SK-N-SH (cell line): ENCODE data around the gene CADPS2. TPM values are rescaled to one million over a fixed set of nuclear protein-coding genes. Genes with fewer than 3 reads are reported as not detected.

ENCODE experiments used
- CTCF ChIA-PET: fragments of 300-600, 350-600 bp; formaldehyde crosslinking; extraction: SDS; loops from one replicate; lab custom pipeline; 2021; lab: Yijun Ruan, JAX
- POLR2A ChIA-PET: fragments of 350-600 bp; sonication (Branson Sonifier 250); formaldehyde crosslinking; extraction: SDS; loops from one replicate; lab custom pipeline; 2020; ENCODE audit warnings: antibody characterized with exemption, inconsistent platforms; lab: Yijun Ruan, JAX
- DNase-seq: peaks from one replicate; pipeline ENCODE4 v3.0.0; 2012
- H2AFZ ChIP-seq: fragments of 200-600 bp; sonication (generic); 2 replicates; pipeline ENCODE4 v1.8.1; 2016; ENCODE audit warnings: antibody characterized with exemption, mild to moderate bottlenecking, low read depth
- H3F3A ChIP-seq: fragments of 200-600 bp; sonication (generic); replicated peaks from 2 replicates; pipeline ENCODE3; 2016; ENCODE audit warnings: antibody characterized with exemption, mild to moderate bottlenecking; ENCODE audit not compliant: insufficient read depth
- H3K27ac ChIP-seq, 2 experiments: fragments of 200-500 bp in 1 of 2; fragments of 200-600 bp in 1 of 2; sonication (Bioruptor generic) in 1 of 2; sonication (generic), shearing (Covaris generic) in 1 of 2; 2 replicates each; pipeline versions ENCODE4 v1.5.1 to v1.6.1; 2014 to 2016; ENCODE audit warnings: low read depth in 2 of 2, inconsistent platforms in 1 of 2, low read length in 1 of 2, mild to moderate bottlenecking in 1 of 2, mixed read lengths in 1 of 2
- H3K27me3 ChIP-seq: fragments of 200-600 bp; sonication (generic), shearing (Covaris generic); 2 replicates; pipeline ENCODE4 v1.6.1; 2016; ENCODE audit warnings: mixed run types; ENCODE audit not compliant: insufficient read depth
- H3K36me3 ChIP-seq, 2 experiments: fragments of 200-500 bp in 1 of 2; fragments of 200-600 bp in 1 of 2; sonication (Bioruptor generic) in 1 of 2; sonication (generic) in 1 of 2; replicated peaks in 1 of 2; 2 replicates each; pipeline versions ENCODE3 to v1.5.1; 2014 to 2016; ENCODE audit warnings: low read length in 1 of 2, mild to moderate bottlenecking in 1 of 2; ENCODE audit not compliant: insufficient read depth in 2 of 2, control insufficient read depth in 1 of 2
- H3K4me1 ChIP-seq, 2 experiments: fragments of 200-500 bp in 1 of 2; fragments of 200-600 bp in 1 of 2; sonication (Bioruptor generic) in 1 of 2; sonication (generic), shearing (Covaris generic) in 1 of 2; 2 replicates each; pipeline versions ENCODE4 v1.5.1 to v1.6.1; 2014 to 2016; ENCODE audit warnings: low read depth in 1 of 2, low read length in 1 of 2, mixed run types in 1 of 2; ENCODE audit not compliant: insufficient read depth in 2 of 2, control insufficient read depth in 1 of 2
- H3K4me2 ChIP-seq: fragments of 200-600 bp; sonication (generic), shearing (Covaris generic); 2 replicates; pipeline ENCODE4 v1.6.1; 2017; ENCODE audit warnings: mixed run types
- H3K4me3 ChIP-seq, 2 experiments: fragments of 200-500 bp in 1 of 2; fragments of 200-600 bp in 1 of 2; sonication (Bioruptor generic) in 1 of 2; sonication (generic), shearing (Covaris generic) in 1 of 2; 2 replicates each; pipeline versions ENCODE4 v1.5.1 to v1.8.1; 2014 to 2016; ENCODE audit warnings: low read depth in 2 of 2, inconsistent platforms in 1 of 2, low read length in 1 of 2, mild to moderate bottlenecking in 1 of 2, mixed read lengths in 1 of 2, moderate library complexity in 1 of 2
- H3K79me2 ChIP-seq: fragments of 200-600 bp; sonication (generic); 2 replicates; pipeline ENCODE4 v1.8.1; 2017; ENCODE audit warnings: mild to moderate bottlenecking; ENCODE audit not compliant: insufficient read depth
- H3K9ac ChIP-seq: fragments of 200-600 bp; sonication (generic); 2 replicates; pipeline ENCODE4 v1.6.1; 2017; ENCODE audit warnings: mixed run types
- H3K9me2 ChIP-seq: fragments of 200-600 bp; sonication (generic); 2 replicates; pipeline ENCODE4 v1.6.1; 2017; ENCODE audit warnings: mixed run types
- H3K9me3 ChIP-seq: fragments of 200-600 bp; sonication (generic); 2 replicates; pipeline ENCODE4 v1.6.1; 2017; ENCODE audit warnings: mixed run types, mild to moderate bottlenecking, moderate library complexity
- H4K20me1 ChIP-seq: fragments of 200-600 bp; sonication (generic); 2 replicates; pipeline ENCODE4 v1.6.1; 2017; ENCODE audit warnings: mild to moderate bottlenecking, mixed run types; ENCODE audit not compliant: insufficient read depth
- CHD2 ChIP-seq: fragments of 150-350 bp; IDR thresholded peaks from 2 replicates; pipeline ENCODE4 v1.6.1; 2018; ENCODE audit warnings: low read length; ENCODE audit not compliant: partially characterized antibody
- ELF1 ChIP-seq: IDR thresholded peaks from 2 replicates; pipeline ENCODE4 v1.4.0; 2012
- EZH2phosphoT487 ChIP-seq: fragments of 200-600 bp; sonication (generic); IDR thresholded peaks from 2 replicates; pipeline ENCODE4 v1.6.1; 2017; ENCODE audit warnings: low read depth, mixed run types, mild to moderate bottlenecking, antibody characterized with exemption, moderate library complexity, borderline replicate concordance
- FOXJ3 ChIP-seq: sonication (generic); formaldehyde crosslinking; IDR thresholded peaks from 2 replicates; pipeline ENCODE4 v1.5.1; 2020; ENCODE audit warnings: mild to moderate bottlenecking, missing genetic modification reagents
- FOXM1 ChIP-seq: IDR thresholded peaks from 2 replicates; pipeline ENCODE4 v1.4.0; 2012; ENCODE audit warnings: low read depth, mild to moderate bottlenecking
- GATA2 ChIP-seq: sonication (generic); formaldehyde crosslinking; IDR thresholded peaks from 2 replicates; pipeline ENCODE4 v1.5.0; 2020; ENCODE audit warnings: mild to moderate bottlenecking, missing genetic modification reagents
- IRF3 ChIP-seq: fragments of 150-350 bp; IDR thresholded peaks from 2 replicates; pipeline ENCODE4 v1.6.1; 2016; ENCODE audit warnings: mild to moderate bottlenecking, low read depth, low read length
- JUND ChIP-seq: IDR thresholded peaks from 2 replicates; pipeline ENCODE4 v1.4.0; 2012
- MEF2A ChIP-seq: IDR thresholded peaks from 2 replicates; pipeline ENCODE4 v1.4.0; 2012; ENCODE audit warnings: low read depth, borderline replicate concordance
- NRF1 ChIP-seq: IDR thresholded peaks from 2 replicates; pipeline ENCODE4 v1.6.1; 2012; ENCODE audit warnings: low read depth, mild to moderate bottlenecking, low read length
- POLR2AphosphoS5 ChIP-seq: IDR thresholded peaks from 2 replicates; pipeline ENCODE4 v1.6.1; 2012; ENCODE audit warnings: low read depth, low read length
- RAD21 ChIP-seq: IDR thresholded peaks from 2 replicates; pipeline ENCODE4 v1.6.1; 2012; ENCODE audit warnings: mild to moderate bottlenecking, low read length
- RCOR1 ChIP-seq: fragments of 150-350 bp; IDR thresholded peaks from 2 replicates; pipeline ENCODE4 v1.6.1; 2017; ENCODE audit warnings: antibody characterized with exemption, low read length
- RXRA ChIP-seq: IDR thresholded peaks from 2 replicates; pipeline ENCODE4 v1.4.0; 2012; ENCODE audit warnings: low read depth, mild to moderate bottlenecking, borderline replicate concordance
- SIN3A ChIP-seq: IDR thresholded peaks from 2 replicates; pipeline ENCODE4 v1.6.1; 2012; ENCODE audit warnings: low read depth, mild to moderate bottlenecking, low read length, moderate library complexity, borderline replicate concordance
- SMC3 ChIP-seq: IDR thresholded peaks from 2 replicates; pipeline ENCODE4 v1.6.1; 2012; ENCODE audit warnings: low read depth, low read length, improper control_type of control experiment
- TEAD4 ChIP-seq: IDR thresholded peaks from 2 replicates; pipeline ENCODE4 v1.4.0; 2012; ENCODE audit warnings: mild to moderate bottlenecking, borderline replicate concordance; ENCODE audit not compliant: insufficient read depth
- YY1 ChIP-seq: IDR thresholded peaks from 2 replicates; pipeline ENCODE4 v1.4.0; 2012; ENCODE audit warnings: low read depth, mild to moderate bottlenecking
- WGBS: methylation state at CpG from one replicate; pipeline ENCODE4 v1.1.6; 2017; ENCODE audit warnings: low lambda C conversion rate; 5-methylcytosine and 5-hydroxymethylcytosine counted together
- polyA plus RNA-seq, 3 experiments: library from polyadenylated mRNA; depleted of rRNA; stranded (reverse); fragments of >200 nt; gene quantifications; 2 replicates each; pipeline ENCODE4 v1.2.3, GENCODE V29; 2012
- TF ChIP-seq, protein P1 (sequence below): IDR thresholded peaks from 2 replicates; pipeline ENCODE4 v1.4.0; 2012; ENCODE audit warnings: low read depth, borderline replicate concordance
- TF ChIP-seq, protein P2 (sequence below): fragments of 200-600 bp; sonication (generic); IDR thresholded peaks from 2 replicates; pipeline ENCODE4 v1.6.1; 2017; ENCODE audit warnings: antibody characterized with exemption, mild to moderate bottlenecking, moderate library complexity
- TF ChIP-seq, protein P3 (sequence below): IDR thresholded peaks from 2 replicates; pipeline ENCODE4; 2012

Gene CADPS2
- polyA plus RNA-seq, 1 of the 3 experiments (the other 2 are of a cell fraction), result 0.05 TPM

DNA sequence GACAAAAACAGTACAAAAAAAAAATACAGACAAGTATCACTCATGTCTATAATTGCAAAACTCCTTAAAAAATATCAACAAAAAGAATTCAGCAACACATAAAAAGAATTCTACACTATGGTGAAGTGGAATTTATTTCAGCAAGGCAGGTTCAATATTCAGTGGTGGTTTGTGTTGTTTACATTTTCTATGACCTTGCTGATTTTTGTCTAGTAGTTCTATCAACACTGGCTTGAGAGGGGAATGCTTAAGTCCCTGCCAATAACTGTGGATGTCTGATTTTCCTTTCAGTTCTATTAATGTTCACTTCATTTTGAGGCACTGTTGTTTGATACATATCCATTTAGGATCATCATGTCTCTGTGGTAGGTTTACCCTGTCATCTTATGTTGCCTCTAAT lies 58.5 kb downstream of the CADPS2 start:
- TF ChIP-seq FOXJ3 (CRISPR knock-in tag) (no peak), MEF2A (no peak), YY1 (no peak), EZH2phosphoT487 (no peak), TEAD4 (no peak), NRF1 (no peak), ELF1 (no peak), CHD2 (no peak), RAD21 (no peak)
- TF ChIP-seq, protein P1, sequence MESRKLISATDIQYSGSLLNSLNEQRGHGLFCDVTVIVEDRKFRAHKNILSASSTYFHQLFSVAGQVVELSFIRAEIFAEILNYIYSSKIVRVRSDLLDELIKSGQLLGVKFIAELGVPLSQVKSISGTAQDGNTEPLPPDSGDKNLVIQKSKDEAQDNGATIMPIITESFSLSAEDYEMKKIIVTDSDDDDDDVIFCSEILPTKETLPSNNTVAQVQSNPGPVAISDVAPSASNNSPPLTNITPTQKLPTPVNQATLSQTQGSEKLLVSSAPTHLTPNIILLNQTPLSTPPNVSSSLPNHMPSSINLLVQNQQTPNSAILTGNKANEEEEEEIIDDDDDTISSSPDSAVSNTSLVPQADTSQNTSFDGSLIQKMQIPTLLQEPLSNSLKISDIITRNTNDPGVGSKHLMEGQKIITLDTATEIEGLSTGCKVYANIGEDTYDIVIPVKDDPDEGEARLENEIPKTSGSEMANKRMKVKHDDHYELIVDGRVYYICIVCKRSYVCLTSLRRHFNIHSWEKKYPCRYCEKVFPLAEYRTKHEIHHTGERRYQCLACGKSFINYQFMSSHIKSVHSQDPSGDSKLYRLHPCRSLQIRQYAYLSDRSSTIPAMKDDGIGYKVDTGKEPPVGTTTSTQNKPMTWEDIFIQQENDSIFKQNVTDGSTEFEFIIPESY, result no peak
- TF ChIP-seq, protein P2, sequence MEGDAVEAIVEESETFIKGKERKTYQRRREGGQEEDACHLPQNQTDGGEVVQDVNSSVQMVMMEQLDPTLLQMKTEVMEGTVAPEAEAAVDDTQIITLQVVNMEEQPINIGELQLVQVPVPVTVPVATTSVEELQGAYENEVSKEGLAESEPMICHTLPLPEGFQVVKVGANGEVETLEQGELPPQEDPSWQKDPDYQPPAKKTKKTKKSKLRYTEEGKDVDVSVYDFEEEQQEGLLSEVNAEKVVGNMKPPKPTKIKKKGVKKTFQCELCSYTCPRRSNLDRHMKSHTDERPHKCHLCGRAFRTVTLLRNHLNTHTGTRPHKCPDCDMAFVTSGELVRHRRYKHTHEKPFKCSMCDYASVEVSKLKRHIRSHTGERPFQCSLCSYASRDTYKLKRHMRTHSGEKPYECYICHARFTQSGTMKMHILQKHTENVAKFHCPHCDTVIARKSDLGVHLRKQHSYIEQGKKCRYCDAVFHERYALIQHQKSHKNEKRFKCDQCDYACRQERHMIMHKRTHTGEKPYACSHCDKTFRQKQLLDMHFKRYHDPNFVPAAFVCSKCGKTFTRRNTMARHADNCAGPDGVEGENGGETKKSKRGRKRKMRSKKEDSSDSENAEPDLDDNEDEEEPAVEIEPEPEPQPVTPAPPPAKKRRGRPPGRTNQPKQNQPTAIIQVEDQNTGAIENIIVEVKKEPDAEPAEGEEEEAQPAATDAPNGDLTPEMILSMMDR, result no peak
- DNase-seq, result no peak
- H3K27me3 ChIP-seq, result no peaks in the 10 kb centered on the region
- no peak overlapping the region for H3K27ac ChIP-seq
- H3K4me2 ChIP-seq, result no peak overlapping the region
- H4K20me1 ChIP-seq, result no peaks in the 10 kb centered on the region
- H2AFZ ChIP-seq, result no peak overlapping the region
- no peak overlapping the region for H3K9ac ChIP-seq
- H3K36me3 ChIP-seq, result no peaks in the 10 kb centered on the region
- no peaks in the 10 kb centered on the region for H3F3A ChIP-seq
- no peaks in the 10 kb centered on the region for H3K4me1 ChIP-seq
- H3K9me3 ChIP-seq, result no peaks in the 10 kb centered on the region
- no peaks in the 10 kb centered on the region for H3K79me2 ChIP-seq
- no peaks in the 10 kb centered on the region for H3K9me2 ChIP-seq
- ChIA-PET POLR2A (no interaction called here), CTCF (interaction anchor here (1.2 kb wide), 1 partner anchor 833 kb away, joined by 3 read pairs; no protein-coding TSS in a partner anchor)
- no peak overlapping the region for H3K4me3 ChIP-seq

- no peak for DNase-seq
- H3K27ac ChIP-seq, result no peak overlapping the region
- H3K27me3 ChIP-seq, result 0 out of 2 replicates have a peak, but pooled peaks cover 12% of the 10 kb centered on the region
- H3F3A ChIP-seq, result no peaks in the 10 kb centered on the region
- H2AFZ ChIP-seq, result no peak overlapping the region
- no peaks in the 10 kb centered on the region for H3K79me2 ChIP-seq
- no peak for TF ChIP-seq RCOR1
- no peak for TF ChIP-seq FOXM1
- no peak for TF ChIP-seq RAD21
- TF ChIP-seq JUND, result no peak
- no peak for TF ChIP-seq GATA2 (CRISPR knock-in tag)
- no peak for TF ChIP-seq ELF1
- no peak for TF ChIP-seq NRF1
- TF ChIP-seq RXRA, result no peak
- TF ChIP-seq YY1, result no peak
- TF ChIP-seq, protein P3, sequence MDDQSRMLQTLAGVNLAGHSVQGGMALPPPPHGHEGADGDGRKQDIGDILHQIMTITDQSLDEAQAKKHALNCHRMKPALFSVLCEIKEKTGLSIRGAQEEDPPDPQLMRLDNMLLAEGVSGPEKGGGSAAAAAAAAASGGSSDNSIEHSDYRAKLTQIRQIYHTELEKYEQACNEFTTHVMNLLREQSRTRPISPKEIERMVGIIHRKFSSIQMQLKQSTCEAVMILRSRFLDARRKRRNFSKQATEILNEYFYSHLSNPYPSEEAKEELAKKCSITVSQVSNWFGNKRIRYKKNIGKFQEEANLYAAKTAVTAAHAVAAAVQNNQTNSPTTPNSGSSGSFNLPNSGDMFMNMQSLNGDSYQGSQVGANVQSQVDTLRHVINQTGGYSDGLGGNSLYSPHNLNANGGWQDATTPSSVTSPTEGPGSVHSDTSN, result no peak
- no peak for TF ChIP-seq CHD2
- no peak for TF ChIP-seq SMC3
- no peak for TF ChIP-seq IRF3
- TF ChIP-seq POLR2AphosphoS5, result no peak
- TF ChIP-seq SIN3A, result no peak
- TF ChIP-seq, all 33 proteins: peak for 0
- Histone ChIP-seq H3K4me3 (no peak overlapping the region), H3K4me1 (no peaks in the 10 kb centered on the region), H3K9me2 (no peaks in the 10 kb centered on the region), H3K9ac (no peak overlapping the region), H3K9me3 (no peaks in the 10 kb centered on the region), H3K4me2 (no peak overlapping the region), H4K20me1 (no peaks in the 10 kb centered on the region), H3K36me3 (no peaks in the 10 kb centered on the region)
- CTCF ChIA-PET, result no interaction called here
- POLR2A ChIA-PET, result no interaction called here
- WGBS, result 2% methylated on average over 3 of the region's 3 CpGs
These were observed 72.4 kb downstream of the CADPS2 start for GRCh38 chr7:122813845-122814244.
